ENCODE measurements around the gene IFT80. TPM values are rescaled to one million over a fixed set of nuclear protein-coding genes. Genes with fewer than 3 reads are reported as not detected.

Gene IFT80
- total and polyA plus RNA-seq, 9 of the 15 experiments (the other 6 are each of a cell fraction or from before 2014, with no cell fraction given): 6.7 to 21.1 (median 16.4) TPM

- ChIA-PET CTCF (ENCODE audit: low intra/inter-chr PET ratio) (no interaction called here), POLR2A (interaction anchor here (0.5 to 2.9 kb wide), 2 partner anchors 8 to 25 kb away, joined by 3 to 23 read pairs; no protein-coding TSS in a partner anchor)
- Histone ChIP-seq H3K4me3 (peak overlapping the region; percentile 71; the same call in 1 of the 2 replicates), H3K4me1 (replicated peaks in 1 of 2; ENCODE audit: control insufficient read depth in 2 of 2, insufficient read depth in 2 of 2, low read length in 2 of 2) (peaks cover 0 to 5% of the 10 kb centered on the region in 2 experiments; a peak in 2 of 5 replicates), H3K9me3 (replicated peaks; ENCODE audit: control insufficient read depth, insufficient read depth, low read depth, low read length) (no peaks in the 10 kb centered on the region), H4K20me1 (replicated peaks; ENCODE audit: control insufficient read depth, insufficient read depth, low read length) (peaks cover 30% of the 10 kb centered on the region), H3K4me2 (ENCODE audit: insufficient read depth, low read length) (peak overlapping the region; percentile 6; the same call in 1 of the 2 replicates), H3K9ac (ENCODE audit: insufficient read depth in 1 of 2, low read depth in 2 of 2, low read length in 2 of 2) (peak overlapping the region in 1 of 2 experiments; percentile 98; a peak in 2 of 4 replicates), H3K27ac (ENCODE audit: extremely low read depth, low read depth, low read length) (no peak overlapping the region; the same call in 2 of the 3 replicates), H2AFZ (ENCODE audit: low read depth, low read length) (no peak overlapping the region), H3K36me3 (ENCODE audit: control insufficient read depth, insufficient read depth, low read length) (peaks cover 79% of the 10 kb centered on the region), H3K79me2 (ENCODE audit: control insufficient read depth, insufficient read depth, low read length) (peaks cover 94% of the 10 kb centered on the region), H3K27me3 (ENCODE audit: control insufficient read depth in 2 of 2, insufficient read depth in 2 of 2, low read length in 2 of 2) (no peaks in the 10 kb centered on the region), H3K9me1 (ENCODE audit: control insufficient read depth, insufficient read depth, low read length) (no peaks in the 10 kb centered on the region)
- no TSS peak for BruUV-seq (replicated peaks)
- no peak for DNase-seq (ENCODE audit: extremely low read depth in 1 of 4, low spot score in 3 of 4)
- 31% methylated on average over 7 of the region's 7 CpGs for WGBS (ENCODE audit: insufficient coverage, low coverage, missing lambda C conversion rate)
- intact Hi-C loops (cut with micrococcal nuclease): loop anchor here (5.0 kb wide), 2 partner anchors 72 to 177 kb away; partner anchors contain the start of gene C3orf80
- TF ChIP-seq, protein P1, sequence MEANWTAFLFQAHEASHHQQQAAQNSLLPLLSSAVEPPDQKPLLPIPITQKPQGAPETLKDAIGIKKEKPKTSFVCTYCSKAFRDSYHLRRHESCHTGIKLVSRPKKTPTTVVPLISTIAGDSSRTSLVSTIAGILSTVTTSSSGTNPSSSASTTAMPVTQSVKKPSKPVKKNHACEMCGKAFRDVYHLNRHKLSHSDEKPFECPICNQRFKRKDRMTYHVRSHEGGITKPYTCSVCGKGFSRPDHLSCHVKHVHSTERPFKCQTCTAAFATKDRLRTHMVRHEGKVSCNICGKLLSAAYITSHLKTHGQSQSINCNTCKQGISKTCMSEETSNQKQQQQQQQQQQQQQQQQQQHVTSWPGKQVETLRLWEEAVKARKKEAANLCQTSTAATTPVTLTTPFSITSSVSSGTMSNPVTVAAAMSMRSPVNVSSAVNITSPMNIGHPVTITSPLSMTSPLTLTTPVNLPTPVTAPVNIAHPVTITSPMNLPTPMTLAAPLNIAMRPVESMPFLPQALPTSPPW (CRISPR knock-in tag; IDR thresholded peaks at IDR 0.05): 0 out of 2 replicates have a peak, but pooled peaks have one; percentile 13
- TF ChIP-seq CBX2 (IDR thresholded peaks at IDR 0.05; ENCODE audit: insufficient read depth, low read length, poor library complexity, severe bottlenecking): no peak
- no peak for TF ChIP-seq ZNF609 (CRISPR knock-in tag; IDR thresholded peaks at IDR 0.05; ENCODE audit: borderline replicate concordance)
- TF ChIP-seq, protein P2, sequence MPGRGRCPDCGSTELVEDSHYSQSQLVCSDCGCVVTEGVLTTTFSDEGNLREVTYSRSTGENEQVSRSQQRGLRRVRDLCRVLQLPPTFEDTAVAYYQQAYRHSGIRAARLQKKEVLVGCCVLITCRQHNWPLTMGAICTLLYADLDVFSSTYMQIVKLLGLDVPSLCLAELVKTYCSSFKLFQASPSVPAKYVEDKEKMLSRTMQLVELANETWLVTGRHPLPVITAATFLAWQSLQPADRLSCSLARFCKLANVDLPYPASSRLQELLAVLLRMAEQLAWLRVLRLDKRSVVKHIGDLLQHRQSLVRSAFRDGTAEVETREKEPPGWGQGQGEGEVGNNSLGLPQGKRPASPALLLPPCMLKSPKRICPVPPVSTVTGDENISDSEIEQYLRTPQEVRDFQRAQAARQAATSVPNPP (IDR thresholded peaks at IDR 0.05; ENCODE audit: borderline replicate concordance, insufficient read depth, insufficient read length): no peak
- in situ Hi-C loops (cut with MboI): no loop called here
- no peak for FAIRE-seq
- no peak for ATAC-seq
These were observed 4.9 kb upstream of the IFT80 start for GRCh38 chr3:160403796-160404470.

Data from K562 (cell line).